ENCODE results near the gene ZNF3. TPM values are rescaled to one million over a fixed set of nuclear protein-coding genes. Genes with fewer than 3 reads are reported as not detected.

The ZNF3 gene
- total and polyA plus RNA-seq, 9 of the 15 experiments (the other 6 are each of a cell fraction or from before 2014, with no cell fraction given): 30.0 to 64.9 (median 51.5) TPM

- no peak for TF ChIP-seq RREB1 (CRISPR knock-in tag; IDR thresholded peaks at IDR 0.05)
- TF ChIP-seq SREBF1 (IDR thresholded peaks at IDR 0.05; ENCODE audit: borderline replicate concordance, low read depth, low read length): peak; percentile 47; the same call in 1 of the 2 replicates
- TF ChIP-seq BACH1 (tag; IDR thresholded peaks at IDR 0.05): no peak
- no peak for TF ChIP-seq ZSCAN32 (CRISPR knock-in tag; IDR thresholded peaks at IDR 0.05)
- peak; percentile 90 to 95 for TF ChIP-seq MAZ (CRISPR knock-in tag; conservative IDR thresholded peaks at IDR 0.05 in 1 of 2, IDR thresholded peaks at IDR 0.05 in 1 of 2)
- peak; percentile 63; the same call in 1 of the 2 replicates for TF ChIP-seq CTBP1 (IDR thresholded peaks at IDR 0.05; ENCODE audit: borderline replicate concordance)
- 0 out of 2 replicates have a peak, but pooled peaks have one; percentile 62 for TF ChIP-seq ZNF395 (CRISPR knock-in tag; IDR thresholded peaks at IDR 0.05)
- TF ChIP-seq NCOA4 (IDR thresholded peaks at IDR 0.05; ENCODE audit: partially characterized antibody): no peak
- TF ChIP-seq ZNF609 (CRISPR knock-in tag; IDR thresholded peaks at IDR 0.05; ENCODE audit: borderline replicate concordance): no peak
- no peak for TF ChIP-seq ELK1 (CRISPR knock-in tag; IDR thresholded peaks at IDR 0.05)
These were observed 31.9 kb downstream of the ZNF3 start, which contains the start of gene ZSCAN21 (continued) for GRCh38 chr7:100049441-100050291.
